Transverse colon (tissue), 4 donors: ENCODE measurements around the gene DKK3. TPM values are rescaled to one million over a fixed set of nuclear protein-coding genes. Genes with fewer than 3 reads are reported as not detected.

Experiments
- DNase-seq: peaks from one replicate; pipeline ENCODE4 v3.0.0-alpha.2; 2019
- H3K27ac ChIP-seq, 4 donors: fragments of 200-600 bp; sonication (generic); 2 replicates each; pipeline ENCODE4 v1.5.1; 2016 to 2018; ENCODE audit warnings: inconsistent platforms in 4 of 4
- H3K27me3 ChIP-seq: fragments of 200-600 bp; sonication (generic); 2 replicates; pipeline ENCODE4 v1.5.1; 2017; ENCODE audit warnings: inconsistent platforms
- H3K36me3 ChIP-seq, 4 donors: fragments of 200-600 bp; sonication (generic); 2 replicates each; pipeline ENCODE4 v1.5.1; 2017 to 2019; ENCODE audit warnings: inconsistent platforms in 4 of 4
- H3K4me1 ChIP-seq, 4 donors: fragments of 200-600 bp; sonication (generic); 2 replicates each; pipeline ENCODE4 v1.5.1; 2017 to 2020; ENCODE audit warnings: inconsistent platforms in 4 of 4
- H3K4me3 ChIP-seq, 4 donors: fragments of 200-600 bp; sonication (generic); 1 replicate in 1 of 4; 2 replicates in 3 of 4; pipeline versions ENCODE4 v1.5.1 to v1.6.1; 2017 to 2019; ENCODE audit warnings: inconsistent platforms in 4 of 4
- H3K9me3 ChIP-seq, 2 donors: fragments of 200-600 bp; sonication (generic); 2 replicates each; pipeline ENCODE4 v1.5.1; 2017 to 2019; ENCODE audit warnings: inconsistent platforms in 2 of 2
- CTCF ChIP-seq, 5 experiments: fragments of 200-600 bp in 3 of 5; fragments of 450-650 bp in 2 of 5; sonication (generic) in 3 of 5; IDR thresholded peaks; 1 replicate in 2 of 5; 2 replicates in 3 of 5; pipeline ENCODE4 v1.5.1; 2016 to 2017; ENCODE audit warnings: antibody characterized with exemption in 5 of 5, inconsistent platforms in 3 of 5, mild to moderate bottlenecking in 2 of 5, moderate library complexity in 1 of 5
- EP300 ChIP-seq: sonication (generic); formaldehyde crosslinking; IDR thresholded peaks from one replicate; pipeline ENCODE4 v1.6.1; 2017; ENCODE audit warnings: antibody characterized with exemption, low read depth
- POLR2A ChIP-seq: fragments of 450-650 bp; IDR thresholded peaks from one replicate; pipeline ENCODE4 v1.6.1; 2016; ENCODE audit warnings: antibody characterized with exemption, mild to moderate bottlenecking, moderate library complexity
- POLR2AphosphoS5 ChIP-seq, 3 donors: sonication (generic); formaldehyde crosslinking; IDR thresholded peaks; one replicate each; pipeline ENCODE4 v1.6.1; 2016; ENCODE audit warnings: antibody characterized with exemption in 3 of 3
- WGBS, 2 donors: methylation state at CpG; one replicate each; pipeline ENCODE4 v1.1.5; 2018; ENCODE audit warnings: low coverage in 1 of 2; 5-methylcytosine and 5-hydroxymethylcytosine counted together
- in situ Hi-C, 4 donors: fragments of 200-750 bp; cut with MboI; loops; one replicate each; pipeline versions ENCODE4 v1.15.0 to v1.15.1; 2017; ENCODE audit warnings: low sequenced_read_pairs in 3 of 4, low pct_ligation_motif_present in 1 of 4, low pct_unique_long_range_greater_than_20kb in 1 of 4
- intact Hi-C: fragments of 100-400 bp; cut with DNase I; formaldehyde crosslinking; loops from one replicate; pipeline ENCODE4 v1.15.1; 2023; ENCODE audit warnings: low total_unique reads
- total RNA-seq, 4 donors: library from RNA; depleted of rRNA; stranded (reverse); fragments of >200 nt; gene quantifications; one replicate each; pipeline ENCODE4 v1.1.0, GENCODE V29; 2016

The DKK3 gene
- total RNA-seq, 4 donors from 2014 or later: 27.2 to 181 (median 40.1) TPM

DNA sequence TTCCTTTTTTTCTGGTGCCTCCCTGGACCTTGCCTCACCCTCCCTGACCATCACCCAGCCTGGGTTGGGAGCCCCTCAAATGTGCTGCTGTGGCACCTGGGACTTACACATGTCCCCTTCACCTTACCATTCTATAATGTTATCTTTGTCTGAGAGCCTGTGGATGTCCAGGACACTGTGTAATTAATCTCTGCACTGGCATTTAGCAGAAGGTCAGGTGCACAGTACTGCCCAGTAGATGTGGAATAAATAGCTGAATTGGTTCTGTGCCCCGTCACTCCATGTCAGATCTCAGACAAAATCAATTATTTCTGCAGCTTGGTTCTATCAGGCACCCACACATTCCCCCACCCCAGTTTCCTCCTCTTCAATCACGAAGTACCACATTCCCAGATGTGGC is 19.9 kb upstream of the DKK3 start:
- 69 to 85% methylated on average over 2 of the region's 2 CpGs for WGBS, 2 donors
- no peak for DNase-seq
- no peak overlapping the region for H3K4me3 ChIP-seq
- H3K4me1 ChIP-seq: no peaks in the 10 kb centered on the region
- TF ChIP-seq POLR2AphosphoS5 (IDR thresholded peaks at IDR 0.05) (no peak), POLR2A (no peak), CTCF (IDR thresholded peaks at IDR 0.05) (no peak), EP300 (no peak)
- H3K27me3 ChIP-seq: no peaks in the 10 kb centered on the region
- H3K27ac ChIP-seq: no peak overlapping the region
- H3K36me3 ChIP-seq: no peaks in the 10 kb centered on the region
- in situ Hi-C loops: loop anchor here in 1 of 4 donors (25.0 kb wide), 2 partner anchors 91 to 216 kb away; no protein-coding TSS in a partner anchor
- intact Hi-C loops: no loop called here
- no peaks in the 10 kb centered on the region for H3K9me3 ChIP-seq

DNA sequence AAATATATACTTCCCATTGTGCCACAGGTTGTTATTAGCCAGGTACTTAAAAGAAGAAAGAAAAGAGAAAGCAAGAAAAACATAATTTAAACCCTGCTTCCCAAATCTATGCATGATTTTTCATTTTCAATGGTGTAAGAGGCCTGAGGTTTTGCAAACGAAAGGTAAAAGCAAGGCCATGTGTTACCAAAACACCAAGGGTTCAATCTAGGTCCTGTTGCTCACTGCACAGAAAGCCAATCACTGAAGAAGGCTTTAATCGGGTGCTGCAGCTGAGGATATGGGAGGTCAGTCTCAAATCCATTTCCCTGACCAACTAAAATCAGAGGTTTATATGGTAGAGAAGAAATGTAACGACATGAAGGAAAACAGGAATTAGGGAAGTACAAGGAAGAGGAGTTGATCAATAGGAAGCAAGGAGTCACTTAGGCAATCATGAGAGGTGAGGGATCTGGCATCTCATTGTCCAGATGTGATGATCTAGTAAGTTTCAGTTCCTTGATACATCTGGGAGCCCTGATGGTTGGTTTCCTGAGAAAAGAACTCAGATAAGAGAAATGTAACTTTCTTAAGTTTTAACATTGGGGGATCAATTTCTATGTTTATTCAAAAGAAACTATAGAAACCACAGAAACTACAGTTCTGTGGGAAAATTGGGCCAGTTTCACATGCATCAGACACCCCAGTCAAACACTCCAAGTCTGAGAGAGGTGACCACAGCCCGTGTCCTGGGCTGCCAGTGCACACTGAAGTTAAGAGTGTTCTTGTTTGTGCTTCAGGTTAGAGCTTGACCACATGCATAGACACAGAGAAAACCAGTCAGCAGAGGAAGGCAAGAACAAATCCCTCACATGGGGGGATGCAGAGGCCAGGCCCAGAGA is 18.1 kb upstream of the DKK3 start:
- no peaks in the 10 kb centered on the region for H3K27me3 ChIP-seq
- intact Hi-C loops (no loop called here), in situ Hi-C loops (loop anchor here in 1 of 4 donors (25.0 kb wide), 2 partner anchors 89 to 214 kb away; no protein-coding TSS in a partner anchor)
- no peaks in the 10 kb centered on the region for H3K4me1 ChIP-seq
- no peak for DNase-seq
- no peak overlapping the region for H3K27ac ChIP-seq
- no peaks in the 10 kb centered on the region for H3K9me3 ChIP-seq
- H3K36me3 ChIP-seq: no peaks in the 10 kb centered on the region
- 83 to 89% methylated on average over 3 to 4 of the region's 4 CpGs for WGBS, 2 donors
- no peak for TF ChIP-seq POLR2AphosphoS5 (IDR thresholded peaks at IDR 0.05)
- no peak for TF ChIP-seq EP300
- TF ChIP-seq CTCF (IDR thresholded peaks at IDR 0.05): no peak
- no peak for TF ChIP-seq POLR2A
- H3K4me3 ChIP-seq: no peak overlapping the region

GRCh38 chr11:12024254-12024926 is 16.0 kb upstream of the DKK3 start:
- Histone ChIP-seq H3K27me3 (no peaks in the 10 kb centered on the region), H3K36me3 (no peaks in the 10 kb centered on the region), H3K4me1 (peaks cover 0 to 3% (median 2%) of the 10 kb centered on the region in 4 donors), H3K27ac (no peak overlapping the region), H3K9me3 (no peaks in the 10 kb centered on the region), H3K4me3 (no peak overlapping the region)
- no peak for TF ChIP-seq POLR2AphosphoS5 (IDR thresholded peaks at IDR 0.05)
- no peak for TF ChIP-seq CTCF (IDR thresholded peaks at IDR 0.05)
- TF ChIP-seq EP300: no peak
- no peak for TF ChIP-seq POLR2A
- in situ Hi-C loops (no loop called here), intact Hi-C loops (no loop called here)
- no peak for DNase-seq
- 58 to 67% methylated on average over 4 of the region's 4 CpGs for WGBS, 2 donors

DNA sequence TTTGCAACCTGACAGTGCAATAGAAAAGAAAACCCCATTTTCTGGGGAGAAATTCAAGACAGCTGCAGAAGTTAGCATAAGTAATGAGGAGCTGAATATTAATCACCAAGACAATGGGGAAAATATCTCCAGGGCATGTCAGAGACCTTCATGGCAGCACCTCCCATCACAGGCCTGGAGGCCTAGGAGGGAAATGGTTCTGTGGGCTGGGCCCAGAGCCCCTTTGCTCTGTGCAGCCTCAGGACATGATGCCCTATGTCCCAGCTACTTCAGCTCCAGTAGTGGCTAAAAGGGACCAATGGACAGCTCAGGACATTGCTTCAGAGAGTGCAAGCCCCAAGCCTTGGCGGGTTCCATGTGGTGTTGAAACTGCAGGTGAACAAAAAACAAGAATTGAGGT is 14.6 kb upstream of the DKK3 start:
- 92% methylated on average over 1 of the region's 1 CpG; no CpG with 5 or more reads in 1 of the 2 donors for WGBS, 2 donors
- no peak overlapping the region for H3K27ac ChIP-seq
- intact Hi-C loops: no loop called here
- TF ChIP-seq CTCF (IDR thresholded peaks at IDR 0.05): no peak
- no peak for TF ChIP-seq POLR2AphosphoS5 (IDR thresholded peaks at IDR 0.05)
- TF ChIP-seq EP300: no peak
- TF ChIP-seq POLR2A: no peak
- H3K4me1 ChIP-seq: peaks cover 0 to 6% (median 3%) of the 10 kb centered on the region in 4 donors
- no peak overlapping the region for H3K4me3 ChIP-seq
- H3K27me3 ChIP-seq: no peaks in the 10 kb centered on the region
- no peak for DNase-seq
- no peaks in the 10 kb centered on the region for H3K9me3 ChIP-seq
- H3K36me3 ChIP-seq: no peaks in the 10 kb centered on the region
- in situ Hi-C loops: no loop called here
